Measurements from ENCODE around the gene LRP8.
A peak's percentile ranks its signal among the peaks of the same experiment; 100 is the strongest.

The LRP8 gene

DNA sequence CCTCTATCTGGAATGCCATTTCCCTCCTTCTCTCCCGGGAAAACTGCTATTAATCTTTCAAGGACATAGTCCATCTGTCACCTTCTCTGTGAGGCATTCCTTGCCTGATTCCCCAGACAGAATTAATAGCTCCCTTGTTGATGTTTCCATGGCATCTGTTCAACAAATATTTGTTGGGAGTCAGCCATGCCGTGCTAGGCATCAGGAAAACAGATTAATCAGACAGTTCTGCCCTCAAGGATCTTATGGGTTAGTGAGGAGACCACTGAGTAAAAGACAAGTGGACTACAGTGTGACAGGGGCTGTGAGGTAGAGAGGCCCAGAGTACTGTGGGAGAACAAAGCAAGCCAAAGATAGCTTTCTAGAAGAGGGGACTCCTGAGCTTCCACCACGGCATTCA lies 78.2 kb downstream of the LRP8 start:
- in situ Hi-C loops (cut with HindIII; ENCODE audit: low sequenced_read_pairs) = no loop called here
- no peak overlapping the region for H3K4me3 ChIP-seq (ENCODE audit: low read depth, low read length)
- TF ChIP-seq, protein P1, sequence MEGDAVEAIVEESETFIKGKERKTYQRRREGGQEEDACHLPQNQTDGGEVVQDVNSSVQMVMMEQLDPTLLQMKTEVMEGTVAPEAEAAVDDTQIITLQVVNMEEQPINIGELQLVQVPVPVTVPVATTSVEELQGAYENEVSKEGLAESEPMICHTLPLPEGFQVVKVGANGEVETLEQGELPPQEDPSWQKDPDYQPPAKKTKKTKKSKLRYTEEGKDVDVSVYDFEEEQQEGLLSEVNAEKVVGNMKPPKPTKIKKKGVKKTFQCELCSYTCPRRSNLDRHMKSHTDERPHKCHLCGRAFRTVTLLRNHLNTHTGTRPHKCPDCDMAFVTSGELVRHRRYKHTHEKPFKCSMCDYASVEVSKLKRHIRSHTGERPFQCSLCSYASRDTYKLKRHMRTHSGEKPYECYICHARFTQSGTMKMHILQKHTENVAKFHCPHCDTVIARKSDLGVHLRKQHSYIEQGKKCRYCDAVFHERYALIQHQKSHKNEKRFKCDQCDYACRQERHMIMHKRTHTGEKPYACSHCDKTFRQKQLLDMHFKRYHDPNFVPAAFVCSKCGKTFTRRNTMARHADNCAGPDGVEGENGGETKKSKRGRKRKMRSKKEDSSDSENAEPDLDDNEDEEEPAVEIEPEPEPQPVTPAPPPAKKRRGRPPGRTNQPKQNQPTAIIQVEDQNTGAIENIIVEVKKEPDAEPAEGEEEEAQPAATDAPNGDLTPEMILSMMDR (IDR thresholded peaks at IDR 0.05; ENCODE audit: low read depth, low read length, missing control alignments) = no peak
- DNase-seq (ENCODE audit: low read depth) = no peak

DNA sequence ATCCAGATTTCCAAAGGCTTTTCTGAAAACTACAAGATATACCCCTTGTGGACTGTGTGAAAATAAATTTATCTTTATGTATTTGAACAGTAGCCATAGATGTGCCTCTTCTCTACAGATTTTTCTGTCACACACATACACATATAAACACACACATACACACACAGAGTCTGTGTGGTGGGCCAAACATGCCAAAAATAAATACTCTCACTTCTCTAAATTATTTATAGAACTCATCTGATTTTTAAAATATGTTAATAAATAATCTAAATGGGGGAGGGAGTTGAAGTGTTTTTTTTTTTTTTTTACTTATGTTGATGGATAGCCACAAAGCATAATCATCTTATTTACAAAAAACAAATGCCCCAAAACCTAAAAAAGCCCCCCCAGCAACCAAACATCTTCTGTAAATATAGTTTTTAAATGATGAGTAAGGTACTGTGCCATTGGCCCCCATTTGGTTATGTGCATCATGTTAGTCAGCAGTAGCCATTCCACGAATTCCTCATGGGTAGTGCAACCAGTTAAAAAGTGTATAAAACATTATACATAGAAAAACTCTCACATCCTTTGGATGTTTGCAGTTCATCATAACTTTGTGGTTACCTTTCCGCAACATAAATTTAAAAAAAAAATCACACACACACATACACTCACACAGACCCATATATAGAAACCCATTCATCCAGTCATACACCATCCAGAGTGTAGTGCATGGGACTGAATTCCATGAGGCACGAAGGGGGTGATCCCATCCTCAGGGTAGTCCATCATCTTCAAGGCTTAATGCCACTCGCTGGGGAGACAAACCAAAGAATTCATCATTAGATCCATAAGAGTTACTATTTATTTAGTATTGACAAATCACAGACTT lies 81.4 kb downstream of the LRP8 start:
- H3K4me3 ChIP-seq (ENCODE audit: low read depth, low read length) = no peak overlapping the region
- peak; percentile 16 for DNase-seq (ENCODE audit: low read depth)
- TF ChIP-seq, protein P1 (IDR thresholded peaks at IDR 0.05; ENCODE audit: low read depth, low read length, missing control alignments) = no peak
- in situ Hi-C loops (cut with HindIII; ENCODE audit: low sequenced_read_pairs) = no loop called here

DNA sequence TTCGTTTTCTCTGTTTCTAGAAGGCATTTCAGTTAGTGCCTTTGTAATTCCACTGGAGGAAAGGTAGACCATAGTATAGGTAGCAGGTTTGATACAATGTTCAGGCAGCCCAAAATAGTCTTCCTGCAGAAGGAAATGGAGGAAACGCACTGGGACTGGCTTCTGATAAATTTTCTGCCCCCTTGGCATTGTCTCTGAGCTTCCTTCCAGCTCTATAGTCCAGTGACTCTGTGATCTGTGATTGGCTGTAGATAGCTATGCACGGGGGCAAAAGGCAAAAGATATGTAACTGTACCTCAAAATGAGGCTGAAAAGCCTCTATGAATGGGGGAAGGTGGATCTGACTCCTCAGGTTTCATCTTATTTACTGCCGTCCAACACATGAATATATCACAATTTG lies 83.7 kb downstream of the LRP8 start:
- in situ Hi-C loops (cut with HindIII; ENCODE audit: low sequenced_read_pairs) = no loop called here
- TF ChIP-seq, protein P1 (IDR thresholded peaks at IDR 0.05; ENCODE audit: low read depth, low read length, missing control alignments) = no peak
- DNase-seq (ENCODE audit: low read depth) = no peak
- no peak overlapping the region for H3K4me3 ChIP-seq (ENCODE audit: low read depth, low read length)

DNA sequence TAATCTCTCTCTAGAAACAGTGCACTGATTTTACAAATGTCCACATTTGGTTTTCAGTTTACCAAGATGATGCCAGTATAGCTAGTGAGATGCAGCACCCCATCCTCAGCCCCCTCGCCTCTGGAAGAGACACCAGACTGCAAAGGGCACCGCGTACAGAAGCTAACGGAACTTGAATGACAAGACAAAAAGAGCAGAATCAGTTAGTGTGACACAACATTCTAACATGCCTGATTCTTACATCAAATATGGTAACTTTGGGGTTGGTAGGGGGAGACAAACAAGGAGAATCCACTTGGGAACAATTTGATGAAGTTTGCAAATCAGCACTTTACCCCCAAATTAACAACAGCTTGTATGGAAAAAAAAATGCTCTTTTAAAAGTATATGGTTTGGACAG lies 85.5 kb downstream of the LRP8 start:
- TF ChIP-seq, protein P1 (IDR thresholded peaks at IDR 0.05; ENCODE audit: low read depth, low read length, missing control alignments) = no peak
- in situ Hi-C loops (cut with HindIII; ENCODE audit: low sequenced_read_pairs) = no loop called here
- DNase-seq (ENCODE audit: low read depth) = no peak
- H3K4me3 ChIP-seq (ENCODE audit: low read depth, low read length) = no peak overlapping the region

DNA sequence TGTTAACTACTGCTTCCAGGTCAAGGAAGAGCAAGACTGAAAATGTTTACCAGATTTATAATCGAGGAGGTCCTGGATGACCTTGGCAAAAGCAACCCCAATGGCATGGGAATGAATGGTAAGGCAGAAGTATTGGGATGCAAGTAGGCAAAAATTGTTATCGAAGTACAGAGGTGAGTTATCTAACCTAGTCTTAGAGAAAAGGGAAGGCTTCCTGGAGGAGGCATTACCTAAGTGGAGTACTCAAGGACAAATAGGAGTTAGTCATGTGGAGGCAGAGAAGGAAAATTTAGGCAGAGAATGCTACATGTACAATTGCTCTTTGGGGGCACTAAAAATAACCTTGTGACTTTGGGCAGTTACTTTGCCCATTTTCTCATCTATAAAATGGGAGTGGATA lies 86.0 kb downstream of the LRP8 start:
- TF ChIP-seq, protein P1 (IDR thresholded peaks at IDR 0.05; ENCODE audit: low read depth, low read length, missing control alignments) = no peak
- in situ Hi-C loops (cut with HindIII; ENCODE audit: low sequenced_read_pairs) = no loop called here

DNA sequence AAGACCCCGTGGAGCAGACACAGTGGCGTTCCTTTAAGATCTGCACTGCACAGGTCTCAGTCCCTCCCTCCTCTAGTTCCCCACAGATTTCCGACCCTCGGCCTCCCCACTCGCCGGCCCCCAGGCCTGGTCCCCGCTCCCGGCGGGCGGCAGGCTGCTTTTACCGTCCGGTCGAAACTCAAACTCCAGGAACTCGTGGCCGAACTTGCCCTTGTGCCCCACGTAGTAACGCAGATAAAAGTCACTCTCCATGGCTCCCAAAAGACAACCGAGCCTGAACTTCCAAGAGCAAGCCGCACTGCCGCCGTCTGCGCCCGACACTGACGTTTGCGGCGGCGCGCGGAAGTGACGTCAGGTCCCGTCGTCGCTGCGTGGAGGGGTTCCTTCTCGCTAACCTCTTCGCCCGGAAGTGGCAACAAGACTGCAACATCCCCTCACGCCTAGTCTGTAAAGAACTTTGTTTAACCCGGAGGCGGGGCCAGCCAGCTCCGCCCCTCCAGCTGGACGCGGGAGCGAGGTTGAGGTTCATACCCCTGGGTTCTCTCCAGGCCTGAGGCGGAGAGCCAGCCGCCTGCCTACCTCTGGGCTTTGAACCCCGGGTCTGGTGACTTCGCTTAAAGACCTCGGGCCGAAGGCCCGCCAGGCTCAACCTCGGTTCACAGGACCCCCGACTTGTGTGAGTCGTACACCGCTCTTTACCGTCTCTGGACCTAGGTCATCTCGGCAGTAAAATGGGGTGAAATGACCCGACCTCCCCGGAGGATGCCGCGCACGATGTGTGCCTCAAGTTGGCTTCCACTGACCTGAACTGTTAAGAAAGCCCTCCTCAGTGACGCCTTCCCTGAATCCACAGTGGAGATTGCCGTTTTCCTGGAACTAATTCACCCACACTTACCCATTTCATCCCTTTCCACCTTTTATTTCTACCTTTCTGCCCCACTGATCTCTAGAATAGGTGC lies 89.4 kb downstream of the LRP8 start, which contains the start of gene MAGOH:
MAGOH (minus strand) TSS at position 322 of the 959 bp plus-strand sequence; CDS start at position 252, 70 bp downstream.
- TF ChIP-seq, protein P1 (IDR thresholded peaks at IDR 0.05; ENCODE audit: low read depth, low read length, missing control alignments) = no peak
- in situ Hi-C loops (cut with HindIII; ENCODE audit: low sequenced_read_pairs) = no loop called here

More for the DNA sequence above, 86.0 kb downstream of the LRP8 start:
- DNase-seq (ENCODE audit: low read depth) = no peak
- no peak overlapping the region for H3K4me3 ChIP-seq (ENCODE audit: low read depth, low read length)

More for the DNA sequence above, 89.4 kb downstream of the LRP8 start, which contains the start of gene MAGOH:
- DNase-seq (ENCODE audit: low read depth) = peak; percentile 83
- peak within 1 kb of the TSS; percentile 89 for H3K4me3 ChIP-seq (ENCODE audit: low read depth, low read length)

Data from astrocyte of the cerebellum (primary cell).